ENCODE measurements around the gene EDDM3A.

DNA sequence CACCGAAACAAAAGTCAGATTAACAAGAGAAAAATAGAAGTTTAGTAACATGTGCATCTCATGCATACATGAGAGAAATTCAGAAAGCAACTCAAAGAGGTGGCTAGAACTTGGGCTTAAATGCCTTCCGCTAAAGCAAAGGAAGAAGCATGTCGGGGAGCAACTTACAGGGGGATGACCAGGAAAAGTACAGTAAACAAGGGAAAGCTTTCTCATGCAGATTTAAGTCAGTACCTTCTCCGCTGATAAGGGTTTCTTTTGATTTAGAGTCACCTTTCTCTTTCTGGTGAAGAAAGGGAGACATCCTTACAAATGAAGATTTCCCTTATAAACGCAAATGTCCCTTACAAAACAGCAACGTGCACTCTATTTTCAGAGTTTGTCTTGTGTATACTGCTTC lies 29.4 kb downstream of the EDDM3A start:
- no peak for TF ChIP-seq POLR2A (IDR thresholded peaks at IDR 0.05)
- TF ChIP-seq, protein P1, sequence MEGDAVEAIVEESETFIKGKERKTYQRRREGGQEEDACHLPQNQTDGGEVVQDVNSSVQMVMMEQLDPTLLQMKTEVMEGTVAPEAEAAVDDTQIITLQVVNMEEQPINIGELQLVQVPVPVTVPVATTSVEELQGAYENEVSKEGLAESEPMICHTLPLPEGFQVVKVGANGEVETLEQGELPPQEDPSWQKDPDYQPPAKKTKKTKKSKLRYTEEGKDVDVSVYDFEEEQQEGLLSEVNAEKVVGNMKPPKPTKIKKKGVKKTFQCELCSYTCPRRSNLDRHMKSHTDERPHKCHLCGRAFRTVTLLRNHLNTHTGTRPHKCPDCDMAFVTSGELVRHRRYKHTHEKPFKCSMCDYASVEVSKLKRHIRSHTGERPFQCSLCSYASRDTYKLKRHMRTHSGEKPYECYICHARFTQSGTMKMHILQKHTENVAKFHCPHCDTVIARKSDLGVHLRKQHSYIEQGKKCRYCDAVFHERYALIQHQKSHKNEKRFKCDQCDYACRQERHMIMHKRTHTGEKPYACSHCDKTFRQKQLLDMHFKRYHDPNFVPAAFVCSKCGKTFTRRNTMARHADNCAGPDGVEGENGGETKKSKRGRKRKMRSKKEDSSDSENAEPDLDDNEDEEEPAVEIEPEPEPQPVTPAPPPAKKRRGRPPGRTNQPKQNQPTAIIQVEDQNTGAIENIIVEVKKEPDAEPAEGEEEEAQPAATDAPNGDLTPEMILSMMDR (IDR thresholded peaks at IDR 0.05): no peak
